ENCODE results near the gene GALNT17. TPM values are rescaled to one million over a fixed set of nuclear protein-coding genes. Genes with fewer than 3 reads are reported as not detected.

GALNT17 gene
- polyA plus RNA-seq, 1 donor from 2014 or later: 15.7 TPM

GRCh38 chr7:71753956-71754664 is 622.2 kb downstream of the GALNT17 start:
- Histone ChIP-seq H3K79me2 (replicated peaks; ENCODE audit: insufficient read depth, low read length) (no peaks in the 10 kb centered on the region), H3K9ac (ENCODE audit: low read length) (no peak overlapping the region), H3F3A (ENCODE audit: insufficient read depth, low read length, poor library complexity, severe bottlenecking) (no peaks in the 10 kb centered on the region), H3K9me3 (ENCODE audit: low read length) (no peaks in the 10 kb centered on the region), H3K36me3 (ENCODE audit: insufficient read depth, low read length) (no peaks in the 10 kb centered on the region), H2AFZ (ENCODE audit: low read depth, low read length) (no peak overlapping the region), H3K4me3 (ENCODE audit: low read length) (no peak overlapping the region), H3K27me3 (ENCODE audit: insufficient read depth, low read depth, low read length) (peaks cover 10% of the 10 kb centered on the region), H3K9me2 (ENCODE audit: insufficient read depth, low read length) (no peaks in the 10 kb centered on the region), H3K4me2 (ENCODE audit: low read length) (no peak overlapping the region), H3K27ac (ENCODE audit: low read length) (no peak overlapping the region), H4K20me1 (ENCODE audit: insufficient read depth) (no peaks in the 10 kb centered on the region)
- TF ChIP-seq POLR2AphosphoS5 (IDR thresholded peaks at IDR 0.05): no peak
- no peak for TF ChIP-seq MXI1 (conservative IDR thresholded peaks at IDR 0.05; ENCODE audit: poor library complexity, severe bottlenecking)
- TF ChIP-seq RAD21 (conservative IDR thresholded peaks at IDR 0.05): no peak
- TF ChIP-seq SMC3 (conservative IDR thresholded peaks at IDR 0.05; ENCODE audit: poor library complexity): no peak
- no peak for TF ChIP-seq TAF1 (IDR thresholded peaks at IDR 0.05; ENCODE audit: low read depth)
- TF ChIP-seq EP300 (conservative IDR thresholded peaks at IDR 0.05; ENCODE audit: poor library complexity, severe bottlenecking): no peak
- TF ChIP-seq EZH2 (IDR thresholded peaks at IDR 0.05; ENCODE audit: borderline replicate concordance, insufficient read depth, low read length, poor library complexity, severe bottlenecking): no peak
- TF ChIP-seq CTCF (IDR thresholded peaks at IDR 0.05; ENCODE audit: poor library complexity, severe bottlenecking): no peak
- TF ChIP-seq, protein P1, sequence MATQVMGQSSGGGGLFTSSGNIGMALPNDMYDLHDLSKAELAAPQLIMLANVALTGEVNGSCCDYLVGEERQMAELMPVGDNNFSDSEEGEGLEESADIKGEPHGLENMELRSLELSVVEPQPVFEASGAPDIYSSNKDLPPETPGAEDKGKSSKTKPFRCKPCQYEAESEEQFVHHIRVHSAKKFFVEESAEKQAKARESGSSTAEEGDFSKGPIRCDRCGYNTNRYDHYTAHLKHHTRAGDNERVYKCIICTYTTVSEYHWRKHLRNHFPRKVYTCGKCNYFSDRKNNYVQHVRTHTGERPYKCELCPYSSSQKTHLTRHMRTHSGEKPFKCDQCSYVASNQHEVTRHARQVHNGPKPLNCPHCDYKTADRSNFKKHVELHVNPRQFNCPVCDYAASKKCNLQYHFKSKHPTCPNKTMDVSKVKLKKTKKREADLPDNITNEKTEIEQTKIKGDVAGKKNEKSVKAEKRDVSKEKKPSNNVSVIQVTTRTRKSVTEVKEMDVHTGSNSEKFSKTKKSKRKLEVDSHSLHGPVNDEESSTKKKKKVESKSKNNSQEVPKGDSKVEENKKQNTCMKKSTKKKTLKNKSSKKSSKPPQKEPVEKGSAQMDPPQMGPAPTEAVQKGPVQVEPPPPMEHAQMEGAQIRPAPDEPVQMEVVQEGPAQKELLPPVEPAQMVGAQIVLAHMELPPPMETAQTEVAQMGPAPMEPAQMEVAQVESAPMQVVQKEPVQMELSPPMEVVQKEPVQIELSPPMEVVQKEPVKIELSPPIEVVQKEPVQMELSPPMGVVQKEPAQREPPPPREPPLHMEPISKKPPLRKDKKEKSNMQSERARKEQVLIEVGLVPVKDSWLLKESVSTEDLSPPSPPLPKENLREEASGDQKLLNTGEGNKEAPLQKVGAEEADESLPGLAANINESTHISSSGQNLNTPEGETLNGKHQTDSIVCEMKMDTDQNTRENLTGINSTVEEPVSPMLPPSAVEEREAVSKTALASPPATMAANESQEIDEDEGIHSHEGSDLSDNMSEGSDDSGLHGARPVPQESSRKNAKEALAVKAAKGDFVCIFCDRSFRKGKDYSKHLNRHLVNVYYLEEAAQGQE (IDR thresholded peaks at IDR 0.05; ENCODE audit: borderline replicate concordance): no peak

DNA sequence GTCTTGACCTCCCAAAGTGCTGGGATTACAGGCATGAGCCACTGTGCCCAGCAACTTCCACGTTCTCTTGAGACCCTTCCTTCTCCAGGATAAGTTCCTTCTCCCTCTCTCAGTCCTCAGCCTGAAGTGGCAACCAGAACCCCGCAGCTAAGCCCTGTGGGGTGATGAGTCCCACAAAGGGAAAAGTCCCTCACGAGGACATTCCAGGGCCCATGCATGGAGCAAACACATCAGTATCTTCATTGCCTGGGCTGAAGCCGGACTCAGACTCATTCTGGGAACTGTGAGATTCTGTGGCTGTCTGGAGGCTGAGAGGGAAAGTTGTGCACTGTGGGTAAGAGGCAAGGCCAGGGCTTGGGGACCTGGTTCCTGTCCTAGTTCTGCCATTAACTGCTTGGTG is 622.9 kb downstream of the GALNT17 start:
- Histone ChIP-seq H3K9ac (ENCODE audit: low read length) (no peak overlapping the region), H4K20me1 (ENCODE audit: insufficient read depth) (no peaks in the 10 kb centered on the region), H3K79me2 (replicated peaks; ENCODE audit: insufficient read depth, low read length) (no peaks in the 10 kb centered on the region), H3K4me3 (ENCODE audit: low read length) (no peak overlapping the region), H3F3A (ENCODE audit: insufficient read depth, low read length, poor library complexity, severe bottlenecking) (no peaks in the 10 kb centered on the region), H3K9me3 (ENCODE audit: low read length) (no peaks in the 10 kb centered on the region), H3K27me3 (ENCODE audit: insufficient read depth, low read depth, low read length) (peaks cover 10% of the 10 kb centered on the region), H3K36me3 (ENCODE audit: insufficient read depth, low read length) (no peaks in the 10 kb centered on the region), H3K9me2 (ENCODE audit: insufficient read depth, low read length) (no peaks in the 10 kb centered on the region), H3K4me2 (ENCODE audit: low read length) (no peak overlapping the region), H2AFZ (ENCODE audit: low read depth, low read length) (no peak overlapping the region), H3K27ac (ENCODE audit: low read length) (no peak overlapping the region)
- TF ChIP-seq TAF1 (IDR thresholded peaks at IDR 0.05; ENCODE audit: low read depth) (no peak), EP300 (conservative IDR thresholded peaks at IDR 0.05; ENCODE audit: poor library complexity, severe bottlenecking) (no peak), RAD21 (conservative IDR thresholded peaks at IDR 0.05) (no peak), SMC3 (conservative IDR thresholded peaks at IDR 0.05; ENCODE audit: poor library complexity) (no peak), CTCF (IDR thresholded peaks at IDR 0.05; ENCODE audit: poor library complexity, severe bottlenecking) (no peak), EZH2 (IDR thresholded peaks at IDR 0.05; ENCODE audit: borderline replicate concordance, insufficient read depth, low read length, poor library complexity, severe bottlenecking) (no peak), MXI1 (conservative IDR thresholded peaks at IDR 0.05; ENCODE audit: poor library complexity, severe bottlenecking) (no peak), POLR2AphosphoS5 (IDR thresholded peaks at IDR 0.05) (no peak)
- TF ChIP-seq, protein P1 (IDR thresholded peaks at IDR 0.05; ENCODE audit: borderline replicate concordance): no peak

Data from neural cell (in vitro differentiated cells).